Measurements from ENCODE around the gene GET4.
"Not testable (repeated sequence)": the region's sequence is repeated elsewhere in the genome, so short reads cannot be mapped to it uniquely, and the experiment has no call there.

Gene GET4

DNA sequence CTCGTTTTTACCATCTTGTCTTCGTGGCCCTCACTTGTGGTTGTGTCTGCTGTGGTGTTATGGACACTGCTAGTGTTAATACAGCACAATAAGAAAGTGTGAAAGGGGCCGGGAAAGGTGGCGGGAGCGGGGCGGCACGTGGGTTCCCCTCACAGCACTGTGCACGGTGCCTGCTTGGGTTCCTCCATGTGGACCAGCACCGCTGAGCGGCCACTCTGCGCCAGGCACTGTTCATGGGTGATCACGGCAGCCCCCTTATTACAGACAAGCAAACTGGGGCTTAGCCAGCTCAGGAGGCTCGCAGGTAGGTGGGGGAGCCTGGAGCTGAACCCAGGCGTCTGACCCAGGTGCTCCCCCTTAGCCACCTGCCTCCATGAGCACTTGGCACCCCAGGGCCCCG is 31.8 kb upstream of the GET4 start:
- no peak overlapping the region for H3K4me3 ChIP-seq (ENCODE audit: low read depth, low read length)
- no peak for DNase-seq (ENCODE audit: low read depth)

DNA sequence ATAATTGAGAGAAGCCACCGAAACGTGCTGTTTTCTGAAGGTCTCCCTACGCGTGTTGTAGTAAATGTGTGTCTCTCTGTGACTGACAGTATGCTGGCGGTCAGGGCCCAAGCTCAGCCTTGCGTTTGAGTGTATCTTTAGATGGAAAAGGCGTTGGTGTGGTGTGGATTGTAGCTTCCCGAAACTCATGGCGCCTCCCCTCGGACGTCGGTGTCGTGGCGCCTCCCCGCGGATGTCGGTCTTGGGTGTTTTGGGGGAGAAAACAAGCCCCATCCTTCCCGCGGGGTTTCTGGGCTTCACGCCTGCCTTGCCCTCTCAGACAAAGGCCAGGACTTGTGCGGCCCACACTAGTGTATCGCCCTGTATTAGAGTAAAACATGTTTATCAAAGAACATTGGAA is 31.3 kb upstream of the GET4 start:
- DNase-seq (ENCODE audit: low read depth): no peak
- no peak overlapping the region for H3K4me3 ChIP-seq (ENCODE audit: low read depth, low read length)

DNA sequence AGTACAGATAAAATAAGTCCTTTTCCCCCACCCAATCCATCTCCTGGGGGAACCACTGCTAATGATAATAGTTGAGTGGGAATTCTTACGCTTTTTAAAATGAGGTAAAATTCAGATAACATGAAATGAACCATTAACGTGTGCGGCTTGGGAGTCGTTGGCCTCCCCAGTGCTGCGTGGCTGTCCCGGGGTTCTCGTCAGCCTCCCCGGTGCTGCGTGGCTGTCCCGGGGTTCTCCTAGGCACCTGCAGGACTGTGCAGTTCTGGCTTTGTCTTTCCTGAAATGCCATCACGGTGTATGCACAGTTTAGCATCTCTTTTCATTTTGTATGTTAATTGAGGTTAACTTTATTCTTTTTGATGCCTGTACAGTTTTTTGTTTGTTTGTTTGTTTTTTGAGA is 30.6 kb upstream of the GET4 start:
- no peak overlapping the region for H3K4me3 ChIP-seq (ENCODE audit: low read depth, low read length)
- DNase-seq (ENCODE audit: low read depth): no peak

DNA sequence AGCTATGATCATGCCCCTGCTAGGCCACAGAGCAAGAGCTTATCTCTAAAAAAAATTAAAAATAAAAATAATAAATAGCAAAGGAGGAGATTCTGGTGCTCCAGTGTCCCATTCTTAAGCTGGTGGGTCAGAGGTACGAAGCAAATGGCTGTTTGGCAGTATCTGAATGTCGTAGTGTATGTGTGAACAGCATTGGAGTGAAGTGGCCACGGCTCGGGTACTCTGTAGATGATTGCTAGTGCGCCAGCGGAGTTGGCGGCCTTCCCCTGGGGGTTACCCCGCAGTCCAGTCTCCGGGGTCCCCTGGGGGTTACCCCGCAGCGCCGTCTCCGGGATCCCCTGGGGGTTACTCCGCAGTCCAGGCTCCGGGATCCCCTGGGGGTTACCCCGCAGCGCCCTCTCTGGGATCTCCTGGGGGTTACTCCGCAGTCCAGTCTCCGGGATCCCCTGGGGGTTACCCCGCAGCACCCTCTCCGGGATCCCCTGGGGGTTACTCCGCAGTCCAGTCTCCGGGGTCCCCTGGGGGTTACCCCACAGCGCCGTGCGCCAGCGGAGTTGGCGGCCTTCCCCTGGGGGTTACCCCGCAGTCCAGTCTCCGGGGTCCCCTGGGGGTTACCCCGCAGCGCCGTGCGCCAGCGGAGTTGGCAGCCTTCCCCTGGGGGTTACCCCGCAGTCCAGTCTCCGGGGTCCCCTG is 29.2 kb upstream of the GET4 start:
- not testable (repeated sequence) for DNase-seq (ENCODE audit: low read depth); H3K4me3 ChIP-seq (ENCODE audit: low read depth, low read length)

DNA sequence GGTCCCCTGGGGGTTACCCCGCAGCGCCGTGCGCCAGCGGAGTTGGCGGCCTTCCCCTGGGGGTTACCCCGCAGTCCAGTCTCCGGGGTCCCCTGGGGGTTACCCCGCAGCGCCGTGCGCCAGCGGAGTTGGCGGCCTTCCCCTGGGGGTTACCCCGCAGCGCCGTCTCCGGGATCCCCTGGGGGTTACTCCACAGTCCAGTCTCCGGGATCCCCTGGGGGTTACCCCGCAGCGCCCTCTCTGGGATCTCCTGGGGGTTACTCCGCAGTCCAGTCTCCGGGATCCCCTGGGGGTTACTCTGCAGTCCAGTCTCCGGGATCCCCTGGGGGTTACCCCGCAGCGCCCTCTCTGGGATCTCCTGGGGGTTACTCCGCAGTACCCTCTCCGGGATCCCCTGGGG is 28.6 kb upstream of the GET4 start:
- not testable (repeated sequence) for DNase-seq (ENCODE audit: low read depth); H3K4me3 ChIP-seq (ENCODE audit: low read depth, low read length)

DNA sequence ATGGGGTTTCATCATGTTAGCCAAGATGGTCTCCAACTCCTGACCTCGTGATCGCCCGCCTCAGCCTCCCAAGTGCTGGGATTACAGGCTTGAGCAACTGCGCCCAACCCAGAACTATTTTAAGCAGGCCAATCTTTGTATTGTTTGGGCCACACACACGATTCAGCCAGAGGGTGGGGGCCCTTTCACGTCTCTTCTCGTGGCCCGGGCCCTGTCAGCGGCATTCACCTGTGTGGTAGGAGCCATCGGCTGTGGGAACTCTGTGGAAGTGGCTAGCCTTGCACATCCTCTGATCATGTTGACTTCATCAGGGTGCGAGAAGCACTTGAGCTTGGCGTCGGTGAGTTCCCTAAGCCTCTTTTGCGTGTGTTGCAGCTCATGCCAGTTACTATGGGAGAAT is 27.2 kb upstream of the GET4 start:
- H3K4me3 ChIP-seq (ENCODE audit: low read depth, low read length): no peak overlapping the region
- no peak for DNase-seq (ENCODE audit: low read depth)

DNA sequence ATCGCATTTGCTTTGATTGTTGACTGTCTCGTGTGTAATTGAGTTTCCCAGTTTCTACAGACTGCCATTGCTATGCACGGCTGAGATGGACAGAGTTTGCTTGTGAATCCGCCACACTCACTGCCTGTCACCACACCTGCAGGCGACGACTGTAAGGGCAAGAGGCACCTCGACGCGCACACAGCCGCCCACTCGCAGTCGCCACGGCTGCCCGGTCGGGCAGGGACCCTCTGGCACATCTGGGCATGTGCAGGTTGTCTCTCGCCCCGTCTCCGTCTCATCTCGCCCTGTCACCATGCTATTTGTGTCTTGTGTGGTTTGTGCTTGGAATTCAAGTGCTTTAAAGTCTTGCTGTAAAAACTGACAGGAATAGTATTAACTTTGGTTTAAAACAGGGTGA is 26.6 kb upstream of the GET4 start:
- DNase-seq (ENCODE audit: low read depth): no peak

DNA sequence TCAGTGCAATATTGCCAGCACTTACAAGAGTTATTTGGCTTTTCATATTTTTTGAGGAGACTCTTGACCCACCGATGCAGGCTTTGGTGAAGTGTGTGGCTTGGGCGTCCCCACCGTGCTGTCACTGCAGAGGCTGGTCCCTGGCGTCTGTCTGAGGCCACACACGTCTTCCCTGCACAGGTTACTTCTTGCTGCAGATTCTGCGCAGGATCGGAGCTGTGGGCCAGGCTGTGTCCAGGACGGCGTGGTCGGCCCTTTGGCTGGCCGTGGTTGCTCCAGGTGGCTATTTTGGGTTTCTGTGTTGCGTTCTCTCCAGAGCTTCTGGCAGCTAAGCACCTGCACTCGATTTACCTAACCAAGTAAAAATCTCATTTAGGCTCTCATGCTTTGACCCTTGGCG is 25.1 kb upstream of the GET4 start:
- H3K4me3 ChIP-seq (ENCODE audit: low read depth, low read length): no peak overlapping the region
- no peak for DNase-seq (ENCODE audit: low read depth)

More for the DNA sequence above, 26.6 kb upstream of the GET4 start:
- H3K4me3 ChIP-seq (ENCODE audit: low read depth, low read length): no peak overlapping the region

DNA sequence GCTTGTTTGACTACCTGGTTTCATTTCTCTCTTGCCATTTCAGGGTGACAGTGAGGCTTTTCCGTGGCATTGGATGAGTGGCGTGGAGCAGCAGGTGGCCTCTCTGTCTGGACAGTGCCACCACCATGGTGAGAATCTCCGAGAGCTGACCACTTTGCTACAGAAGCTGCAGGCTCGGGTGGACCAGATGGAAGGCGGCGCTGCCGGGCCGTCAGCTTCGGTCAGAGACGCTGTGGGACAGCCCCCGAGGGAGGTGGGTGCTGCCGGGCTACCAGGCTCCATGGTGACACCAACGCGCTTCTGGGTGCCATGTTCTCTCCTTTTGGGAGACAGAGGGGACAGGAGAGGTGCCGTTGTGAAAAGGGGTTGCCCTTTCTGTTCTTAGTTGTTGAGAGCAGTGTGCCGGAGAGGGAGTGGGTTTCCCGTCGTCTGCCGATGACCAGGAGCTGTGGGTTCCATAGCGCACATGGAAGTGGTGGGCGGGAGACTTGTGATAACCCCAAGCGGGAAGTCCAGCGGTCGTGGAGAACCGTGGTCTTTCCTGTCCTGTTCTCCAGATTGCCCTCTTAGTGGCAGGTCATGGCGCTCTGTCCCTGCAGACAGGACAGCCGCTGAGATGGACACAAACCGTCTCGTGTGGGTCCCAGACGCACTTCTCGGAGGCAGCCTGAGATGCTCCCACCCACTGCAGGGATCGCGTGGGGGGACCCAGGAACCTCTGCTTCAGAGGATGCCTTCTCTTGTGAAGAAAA is 22.8 kb upstream of the GET4 start:
- no peak for DNase-seq (ENCODE audit: low read depth)
- no peak overlapping the region for H3K4me3 ChIP-seq (ENCODE audit: low read depth, low read length)

DNA sequence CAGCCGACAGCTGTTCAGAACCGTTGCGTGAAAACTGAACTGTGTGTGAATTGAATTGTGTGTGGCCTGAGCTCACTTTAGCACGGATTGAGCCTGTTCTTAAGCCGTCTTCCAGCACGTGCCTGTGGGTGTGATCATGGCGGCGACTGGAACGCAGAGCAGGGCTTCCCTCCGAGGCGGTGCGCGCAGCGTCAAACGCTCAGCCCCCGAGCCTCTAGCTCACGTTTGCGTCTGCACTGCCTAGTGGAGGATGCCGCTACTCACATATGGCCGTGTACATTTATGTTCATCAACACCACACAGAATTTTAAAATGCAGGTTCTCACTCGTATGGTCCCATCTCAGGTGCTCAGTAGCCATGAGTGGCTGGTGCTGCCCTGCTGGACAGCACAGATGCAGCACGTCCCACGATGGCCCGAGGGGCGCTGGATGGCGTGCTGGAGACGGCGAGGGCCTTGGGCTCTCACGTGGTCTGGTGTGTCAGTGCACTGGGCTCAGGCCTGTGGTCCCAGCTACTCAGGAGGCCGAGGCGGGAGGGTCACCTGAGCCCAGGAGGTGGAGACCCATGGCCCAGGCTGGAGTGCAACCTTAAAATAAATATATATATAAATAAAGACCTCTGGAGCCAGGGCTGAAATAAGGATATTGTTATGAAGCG is 22.1 kb upstream of the GET4 start:
- DNase-seq (ENCODE audit: low read depth): no peak
- no peak overlapping the region for H3K4me3 ChIP-seq (ENCODE audit: low read depth, low read length)

DNA sequence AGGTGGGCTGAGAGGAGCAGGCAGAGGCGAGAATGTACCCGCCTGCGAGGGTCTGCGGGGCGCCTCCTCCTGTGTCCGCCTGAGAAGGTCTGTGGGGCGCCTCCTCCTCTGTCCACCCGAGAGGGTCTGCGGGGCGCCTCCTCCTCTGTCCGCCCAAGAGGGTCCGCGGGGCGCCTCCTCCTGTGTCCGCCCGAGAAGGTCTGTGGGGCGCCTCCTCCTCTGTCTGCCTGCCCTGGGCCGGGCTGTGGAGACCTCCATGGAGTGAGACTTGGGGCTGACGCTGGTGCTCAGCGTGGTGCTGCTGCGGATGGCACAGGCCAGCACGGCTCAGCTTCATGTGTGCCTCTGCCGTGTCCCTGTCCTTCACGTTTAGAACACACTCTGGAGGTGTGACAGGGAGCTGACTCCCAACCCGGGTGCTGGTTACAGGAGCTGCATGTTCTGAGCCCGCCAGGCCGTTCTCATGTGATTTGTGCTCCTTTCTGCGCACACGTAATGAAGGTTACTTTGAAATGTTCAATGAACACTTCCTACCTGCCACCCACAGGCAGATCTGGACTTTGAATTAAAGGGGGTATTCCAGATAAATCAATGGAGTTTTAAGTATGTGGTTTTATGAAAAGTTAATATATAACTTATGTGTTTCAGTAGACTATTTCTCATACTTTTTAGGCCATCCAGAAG is 20.5 kb upstream of the GET4 start:
- no peak for DNase-seq (ENCODE audit: low read depth)
- no peak overlapping the region for H3K4me3 ChIP-seq (ENCODE audit: low read depth, low read length)

DNA sequence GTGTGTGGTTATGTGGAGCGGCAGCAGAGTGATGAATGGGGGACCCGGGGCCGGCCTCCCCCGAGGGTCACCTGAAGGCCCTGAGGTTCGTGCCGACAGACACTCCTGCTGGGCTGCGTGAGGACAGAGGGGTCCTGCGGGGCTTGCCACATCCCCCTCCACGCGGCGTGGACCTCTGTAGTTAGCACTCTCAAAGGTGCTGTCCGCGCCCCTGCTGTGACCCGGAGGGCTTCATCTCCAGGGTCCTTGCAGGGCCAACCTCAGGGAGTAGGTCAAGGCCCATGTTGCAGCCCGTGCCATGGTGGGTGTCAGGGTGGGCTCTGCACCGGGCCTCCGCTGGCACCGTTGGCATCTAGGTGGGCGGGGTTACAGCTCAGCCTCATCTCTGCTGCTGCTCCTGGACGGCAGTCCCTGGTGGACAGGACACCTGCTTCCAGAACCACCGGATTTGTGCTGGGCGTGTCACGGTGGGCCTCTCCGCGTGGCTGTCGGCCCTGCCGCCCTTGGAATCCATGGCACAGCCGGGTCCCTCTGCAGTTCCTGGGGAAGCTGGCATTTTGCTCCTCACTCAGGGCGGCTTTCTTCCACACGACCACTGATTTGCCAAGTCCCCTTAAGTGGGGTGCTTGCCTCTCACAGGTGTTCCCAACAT is 19.8 kb upstream of the GET4 start:
- H3K4me3 ChIP-seq (ENCODE audit: low read depth, low read length): no peak overlapping the region
- DNase-seq (ENCODE audit: low read depth): no peak

DNA sequence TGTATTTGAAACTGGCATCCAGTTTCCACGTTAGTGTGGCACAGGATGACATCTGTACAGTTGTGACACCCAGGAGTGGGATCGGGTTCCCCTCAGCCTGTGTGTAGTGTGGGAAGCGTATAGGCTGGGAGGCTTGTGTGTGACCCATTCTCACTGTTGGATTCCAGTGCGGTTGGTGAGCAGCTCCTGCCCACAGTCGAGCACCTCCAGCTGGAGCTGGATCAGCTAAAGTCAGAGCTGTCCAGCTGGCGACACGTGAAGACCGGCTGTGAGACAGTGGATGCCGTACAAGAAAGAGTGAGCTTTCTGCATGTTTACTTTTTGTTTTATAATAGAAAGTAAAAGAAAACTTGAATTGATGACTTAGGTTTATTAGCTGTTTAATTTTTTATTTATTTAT is 18.7 kb upstream of the GET4 start:
- H3K4me3 ChIP-seq (ENCODE audit: low read depth, low read length): no peak overlapping the region
- DNase-seq (ENCODE audit: low read depth): no peak

DNA sequence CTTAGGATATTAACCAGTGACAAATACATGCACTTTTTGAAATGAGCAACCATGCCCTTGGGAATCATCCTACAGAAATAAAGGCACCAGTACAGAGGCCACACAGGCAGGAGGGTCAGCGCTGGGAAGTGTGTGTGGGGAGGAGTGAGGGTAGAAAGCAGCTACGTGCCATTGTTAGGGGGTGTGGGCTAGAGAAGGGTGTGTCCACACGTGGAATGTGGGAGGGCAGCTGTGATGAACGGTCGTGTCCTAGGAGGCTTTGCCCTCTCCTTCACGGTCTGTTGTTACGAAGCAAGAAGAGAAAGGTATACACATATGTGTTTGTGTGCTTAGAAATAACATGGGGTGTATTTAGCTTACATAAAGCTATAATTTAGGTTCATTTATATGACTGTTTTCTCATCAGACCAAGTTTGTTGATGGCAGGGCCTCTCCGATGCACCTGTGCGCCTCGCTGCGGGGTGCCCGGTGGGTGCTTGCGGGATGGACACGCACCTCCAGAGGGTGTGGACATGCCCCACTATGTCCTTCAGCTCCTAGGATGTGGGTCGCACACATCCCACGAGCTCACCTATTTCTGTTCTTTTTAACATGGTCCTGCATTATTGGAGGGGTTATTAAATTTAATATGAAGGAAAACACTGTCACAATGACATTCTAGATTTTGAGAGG is 16.9 kb upstream of the GET4 start:
- no peak for DNase-seq (ENCODE audit: low read depth)
- no peak overlapping the region for H3K4me3 ChIP-seq (ENCODE audit: low read depth, low read length)

DNA sequence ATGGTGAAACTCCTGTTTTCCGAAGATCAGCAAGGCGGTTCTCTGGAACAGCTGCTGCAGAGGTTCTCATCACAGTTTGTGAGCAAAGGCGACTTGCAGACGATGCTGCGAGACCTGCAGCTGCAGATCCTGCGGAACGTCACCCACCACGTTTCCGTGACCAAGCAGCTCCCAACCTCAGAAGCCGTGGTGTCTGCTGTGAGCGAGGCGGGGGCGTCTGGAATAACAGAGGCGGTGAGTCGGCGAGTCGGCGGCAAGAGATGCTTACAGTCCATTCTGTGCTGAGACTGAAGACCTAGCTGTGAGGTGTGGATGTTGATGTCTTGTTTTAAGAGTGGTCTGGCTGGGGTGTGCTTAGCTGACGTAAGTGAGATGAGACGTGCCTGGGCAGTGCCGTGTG is 16.2 kb upstream of the GET4 start:
- no peak for DNase-seq (ENCODE audit: low read depth)
- H3K4me3 ChIP-seq (ENCODE audit: low read depth, low read length): no peak overlapping the region

DNA sequence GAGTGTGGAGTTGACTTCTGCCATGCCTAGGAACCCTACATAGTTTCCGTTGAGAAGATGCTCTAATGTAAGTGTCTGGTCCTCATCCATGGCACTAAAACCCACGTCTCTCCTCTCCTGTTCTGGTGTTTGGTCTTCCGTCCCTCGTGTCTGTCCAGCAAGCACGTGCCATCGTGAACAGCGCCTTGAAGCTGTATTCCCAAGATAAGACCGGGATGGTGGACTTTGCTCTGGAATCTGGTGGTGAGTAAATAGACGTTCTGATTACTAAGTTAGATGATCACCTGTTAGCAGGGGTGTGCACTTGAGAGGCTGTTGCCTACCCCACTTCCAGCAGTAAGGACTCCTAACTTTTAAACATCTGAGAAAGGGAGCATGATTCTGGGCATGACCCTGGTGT is 15.1 kb upstream of the GET4 start:
- DNase-seq (ENCODE audit: low read depth): no peak

DNA sequence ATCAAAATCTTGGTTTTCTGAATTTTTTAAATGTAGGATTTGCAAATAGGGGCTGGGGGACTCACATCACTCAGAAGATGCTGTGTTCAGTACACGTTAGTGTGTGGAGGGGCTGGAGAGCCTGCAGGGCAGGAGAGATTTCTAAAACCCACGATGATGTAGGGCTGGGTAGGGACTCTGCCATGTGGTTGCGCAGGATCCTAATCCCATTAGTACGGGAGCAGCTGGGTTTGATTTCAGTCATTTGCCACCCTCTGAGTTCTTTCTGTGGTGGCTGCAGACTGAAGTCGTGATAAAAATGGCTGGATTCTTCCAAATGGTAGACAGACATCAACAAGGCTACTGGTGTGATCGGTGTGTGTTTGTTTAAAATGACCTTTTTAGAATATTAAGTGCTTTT is 14.2 kb upstream of the GET4 start:
- DNase-seq (ENCODE audit: low read depth): no peak
- no peak overlapping the region for H3K4me3 ChIP-seq (ENCODE audit: low read depth, low read length)

More for the DNA sequence above, 15.1 kb upstream of the GET4 start:
- no peak overlapping the region for H3K4me3 ChIP-seq (ENCODE audit: low read depth, low read length)

DNA sequence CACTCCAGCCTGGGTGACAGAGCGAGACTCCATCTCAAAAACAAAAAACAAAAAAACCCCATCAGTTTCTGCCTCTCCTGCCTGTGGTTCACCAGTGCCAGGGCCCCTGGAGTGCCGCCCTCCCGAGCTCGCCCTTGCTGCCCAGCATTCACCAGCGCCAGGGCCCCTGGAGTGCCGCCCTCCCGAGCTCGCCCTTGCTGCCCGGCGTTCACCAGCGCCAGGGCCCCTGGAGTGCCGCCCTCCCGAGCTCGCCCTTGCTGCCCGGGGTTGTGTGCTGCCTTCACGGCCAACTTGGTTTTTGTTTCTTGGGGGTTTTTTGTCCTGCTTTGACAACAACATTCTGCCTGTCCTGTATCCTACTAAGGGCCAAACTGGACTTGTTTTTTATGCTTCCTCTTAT is 13.2 kb upstream of the GET4 start:
- DNase-seq (ENCODE audit: low read depth): no peak

DNA sequence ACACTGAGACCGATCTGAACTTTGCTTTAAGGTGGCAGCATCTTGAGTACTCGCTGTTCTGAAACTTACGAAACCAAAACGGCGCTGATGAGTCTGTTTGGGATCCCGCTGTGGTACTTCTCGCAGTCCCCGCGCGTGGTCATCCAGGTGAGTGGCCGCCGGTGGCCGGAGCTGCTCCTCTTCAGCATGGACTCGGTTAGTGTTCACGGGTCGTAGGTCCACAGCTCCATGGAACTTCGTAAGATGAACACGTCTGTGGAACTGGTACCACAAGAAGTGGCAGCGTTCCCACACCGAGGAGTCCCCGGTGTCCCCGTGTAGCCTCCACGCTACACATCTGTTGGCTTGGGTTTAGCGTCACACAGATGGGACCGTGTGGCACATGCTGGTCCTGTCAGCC is 10.4 kb upstream of the GET4 start:
- H3K4me3 ChIP-seq (ENCODE audit: low read depth, low read length): no peak overlapping the region

More for the DNA sequence above, 13.2 kb upstream of the GET4 start:
- H3K4me3 ChIP-seq (ENCODE audit: low read depth, low read length): no peak overlapping the region

More for the DNA sequence above, 10.4 kb upstream of the GET4 start:
- DNase-seq (ENCODE audit: low read depth): no peak

All from skeletal muscle cell (primary cell).